ENCODE results near the gene GPR108. TPM values are rescaled to one million over a fixed set of nuclear protein-coding genes. Genes with fewer than 3 reads are reported as not detected.

Gene GPR108
- total and polyA plus RNA-seq, 2 of the 13 experiments (the other 11 are each of a cell fraction or from before 2014, with no cell fraction given), result 36.4 to 63.0 TPM

GRCh38 chr19:6717036-6717435, 20.3 kb downstream of the GPR108 start (continued):
- TF ChIP-seq, protein P1, sequence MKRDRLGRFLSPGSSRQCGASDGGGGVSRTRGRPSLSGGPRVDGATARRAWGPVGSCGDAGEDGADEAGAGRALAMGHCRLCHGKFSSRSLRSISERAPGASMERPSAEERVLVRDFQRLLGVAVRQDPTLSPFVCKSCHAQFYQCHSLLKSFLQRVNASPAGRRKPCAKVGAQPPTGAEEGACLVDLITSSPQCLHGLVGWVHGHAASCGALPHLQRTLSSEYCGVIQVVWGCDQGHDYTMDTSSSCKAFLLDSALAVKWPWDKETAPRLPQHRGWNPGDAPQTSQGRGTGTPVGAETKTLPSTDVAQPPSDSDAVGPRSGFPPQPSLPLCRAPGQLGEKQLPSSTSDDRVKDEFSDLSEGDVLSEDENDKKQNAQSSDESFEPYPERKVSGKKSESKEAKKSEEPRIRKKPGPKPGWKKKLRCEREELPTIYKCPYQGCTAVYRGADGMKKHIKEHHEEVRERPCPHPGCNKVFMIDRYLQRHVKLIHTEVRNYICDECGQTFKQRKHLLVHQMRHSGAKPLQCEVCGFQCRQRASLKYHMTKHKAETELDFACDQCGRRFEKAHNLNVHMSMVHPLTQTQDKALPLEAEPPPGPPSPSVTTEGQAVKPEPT (CRISPR knock-in tag; IDR thresholded peaks at IDR 0.05; ENCODE audit: low read depth), result no peak

GRCh38 chr19:6716610-6716970, 20.8 kb downstream of the GPR108 start:
- WGBS (ENCODE audit: low lambda C conversion rate), result 96% methylated on average over 6 of the region's 6 CpGs
- intact Hi-C loops (cut with micrococcal nuclease; ENCODE audit: unreplicated experiment) (no loop called here), in situ Hi-C loops (cut with HindIII; ENCODE audit: extremely low pct_ligation_motif_present, low pct_unique_long_range_greater_than_20kb) (no loop called here)
- no TSS peak for BruUV-seq (replicated peaks)
- no peaks in the 10 kb centered on the region for H3K9me3 ChIP-seq (ENCODE audit: low read length)
- CTCF ChIA-PET (ENCODE audit: low intra/inter-chr PET ratio, low total read pairs), result no interaction called here
- H3K9ac ChIP-seq (ENCODE audit: insufficient read depth, low read depth, low read length), result no peak overlapping the region
- ATAC-seq (no peak), DNase-seq (ENCODE audit: low spot score) (no peak), FAIRE-seq (no peak)
- H3K4me1 ChIP-seq (ENCODE audit: insufficient read depth, low read length), result peaks cover 49% of the 10 kb centered on the region
- no peak overlapping the region for H2AFZ ChIP-seq (ENCODE audit: low read length)
- H3K27ac ChIP-seq (ENCODE audit: extremely low read length, insufficient read depth, low read length), result no peak overlapping the region
- peaks cover 0 to 7% of the 10 kb centered on the region in 2 experiments; a peak in 1 of 5 replicates for H3K27me3 ChIP-seq (ENCODE audit: control insufficient read depth in 1 of 2, insufficient read depth in 2 of 2, low read length in 2 of 2)
- H3K36me3 ChIP-seq (replicated peaks in 1 of 2; ENCODE audit: control insufficient read depth in 1 of 2, insufficient read depth in 2 of 2, low read length in 2 of 2), result peaks cover 28 to 48% of the 10 kb centered on the region in 2 experiments
- peaks cover 22% of the 10 kb centered on the region for H3K79me2 ChIP-seq (ENCODE audit: insufficient read depth, low read length)
- POLR2A ChIA-PET, result interaction anchor here (2.2 to 3.2 kb wide), 5 partner anchors 9 to 36 kb away, joined by 13 to 24 read pairs (median 17); partner anchors contain the start of gene GPR108
- 0 out of 2 replicates have a peak overlapping the region, but pooled peaks have one; percentile 12 for H3K4me2 ChIP-seq (ENCODE audit: low read depth, low read length)
- no peak overlapping the region for H3K4me3 ChIP-seq (replicated peaks in 1 of 3; ENCODE audit: insufficient read depth in 1 of 3, low read depth in 2 of 3, low read length in 3 of 3)
- peaks cover 76% of the 10 kb centered on the region for H4K20me1 ChIP-seq (ENCODE audit: insufficient read depth, low read length)
- TF ChIP-seq KDM5B (CRISPR knock-in tag; IDR thresholded peaks at IDR 0.05; ENCODE audit: borderline replicate concordance) (0 out of 2 replicates have a peak, but pooled peaks have one; percentile 0), ZNF841 (CRISPR knock-in tag; IDR thresholded peaks at IDR 0.05; ENCODE audit: borderline replicate concordance) (no peak), POLR2AphosphoS5 (IDR thresholded peaks at IDR 0.05; ENCODE audit: low read depth, low read length) (peak; percentile 31), ZNF180 (CRISPR knock-in tag; IDR thresholded peaks at IDR 0.05; ENCODE audit: borderline replicate concordance, low read depth) (no peak)
